ENCODE data around the gene GAN.

GRCh38 chr16:81265052-81265451, 49.7 kb upstream of the GAN start:
- no peak for TF ChIP-seq CTCF (conservative IDR thresholded peaks at IDR 0.05; ENCODE audit: low read depth, low read length)
- no peak for TF ChIP-seq MXI1 (IDR thresholded peaks at IDR 0.05; ENCODE audit: borderline replicate concordance, low read depth, low read length)
- TF ChIP-seq RFX5 (IDR thresholded peaks at IDR 0.05; ENCODE audit: low read depth, low read length) = no peak
- no peak for TF ChIP-seq POLR2A (IDR thresholded peaks at IDR 0.05; ENCODE audit: low read depth, low read length)
- no peak for TF ChIP-seq SMC3 (IDR thresholded peaks at IDR 0.05; ENCODE audit: low read depth, low read length)
- no peak for TF ChIP-seq USF2 (IDR thresholded peaks at IDR 0.05; ENCODE audit: low read depth, low read length)
- TF ChIP-seq MAFK (IDR thresholded peaks at IDR 0.05; ENCODE audit: low read depth, low read length) = no peak

Measured in IMR-90 (cell line).